Panc1 (cell line): ENCODE data around the gene ARL5C. TPM values are rescaled to one million over a fixed set of nuclear protein-coding genes. Genes with fewer than 3 reads are reported as not detected.

Experiments
- ATAC-seq: fragments of 200-7000 bp; cut with Tn5 transposase; 2 replicates; pipeline ENCODE4 v1.9.1; 2020; ENCODE audit warnings: mild to moderate bottlenecking, moderate library complexity
- BruUV-seq: library from RNA; stranded (reverse); fragments of 400-500 nt; replicated peaks from 2 replicates; lab custom pipeline; 2021; lab: Mats Ljungman, UMichigan
- CTCF ChIA-PET: fragments of 300-600 bp; sonication (Branson Sonifier 250); formaldehyde crosslinking; loops from one replicate; lab custom pipeline; 2022; ENCODE audit warnings: antibody characterized with exemption; lab: Charles Lee
- POLR2A ChIA-PET: fragments of 300-600 bp; sonication (Branson Sonifier 250); formaldehyde crosslinking; loops from one replicate; lab custom pipeline; 2022; ENCODE audit warnings: antibody characterized with exemption; lab: Charles Lee
- DNase-seq: peaks from one replicate; pipeline ENCODE4 v3.0.0-alpha.2; 2010; ENCODE audit warnings: low read depth, low spot score
- H3K27ac ChIP-seq: 2 replicates; pipeline ENCODE4 v1.5.1; 2011; ENCODE audit warnings: mild to moderate bottlenecking, low read length, inconsistent platforms
- H3K27me3 ChIP-seq: fragments of 200-500 bp; sonication (Bioruptor generic); 2 replicates; pipeline ENCODE4 v1.6.0; 2014; ENCODE audit warnings: low read length, inconsistent platforms; ENCODE audit not compliant: control insufficient read depth, insufficient read depth
- H3K36me3 ChIP-seq: fragments of 200-500 bp; sonication (Bioruptor generic); 2 replicates; pipeline ENCODE4 v1.5.1; 2014; ENCODE audit warnings: inconsistent platforms, mild to moderate bottlenecking, low read length, moderate library complexity; ENCODE audit not compliant: control insufficient read depth, insufficient read depth
- H3K4me1 ChIP-seq: 2 replicates; pipeline ENCODE4 v1.5.1; 2011; ENCODE audit warnings: inconsistent platforms, mild to moderate bottlenecking, low read length, moderate library complexity; ENCODE audit not compliant: control insufficient read depth, insufficient read depth
- H3K4me3 ChIP-seq, 2 experiments: 2 replicates each; pipeline ENCODE4 v1.5.1; 2011 to 2012; ENCODE audit warnings: low read depth in 2 of 2, low read length in 2 of 2, mild to moderate bottlenecking in 2 of 2, inconsistent platforms in 1 of 2, moderate library complexity in 1 of 2
- H3K9me3 ChIP-seq: fragments of 200-500 bp; sonication (Bioruptor generic); 2 replicates; pipeline ENCODE4 v1.5.1; 2014; ENCODE audit warnings: low read depth, mild to moderate bottlenecking, inconsistent platforms, low read length, moderate library complexity; ENCODE audit not compliant: control insufficient read depth, insufficient read depth
- POLR2AphosphoS5 ChIP-seq: IDR thresholded peaks from 2 replicates; pipeline ENCODE4 v1.6.1; 2012; ENCODE audit warnings: mild to moderate bottlenecking, low read depth, low read length, moderate library complexity
- SIN3A ChIP-seq: IDR thresholded peaks from 2 replicates; pipeline ENCODE4 v1.6.1; 2012; ENCODE audit warnings: low read depth, mild to moderate bottlenecking, low read length, moderate library complexity, borderline replicate concordance; ENCODE audit not compliant: insufficient read depth
- TCF7L2 ChIP-seq: IDR thresholded peaks from 2 replicates; pipeline ENCODE4 v1.6.1; 2011; ENCODE audit warnings: mild to moderate bottlenecking, low read depth, low read length, inconsistent platforms
- in situ Hi-C: cut with HindIII; loops from 2 replicates; pipeline ENCODE4 v1.10.0; 2016; ENCODE audit warnings: low sequenced_read_pairs, low pct_unique_long_range_greater_than_20kb
- intact Hi-C: fragments of 100-400 bp; cut with micrococcal nuclease; formaldehyde crosslinking; loops from one replicate; pipeline ENCODE4 v1.10.0; 2022; ENCODE audit not compliant: unreplicated experiment
- total RNA-seq: library from RNA; stranded (reverse); gene quantifications from one replicate; pipeline ENCODE4 v1.2.1, GENCODE V29; 2021; ENCODE audit not compliant: unreplicated experiment
- TF ChIP-seq, protein P1 (sequence below): fragments of 450-650 bp; IDR thresholded peaks from 2 replicates; pipeline ENCODE4 v1.5.1; 2017; ENCODE audit warnings: mild to moderate bottlenecking
- TF ChIP-seq, protein P2 (sequence below), 2 experiments: IDR thresholded peaks; 2 replicates each; pipeline ENCODE4 v1.6.1; 2011 to 2012; ENCODE audit warnings: low read depth in 2 of 2, control low read depth in 1 of 2, low read length in 1 of 2, mild to moderate bottlenecking in 1 of 2, moderate library complexity in 1 of 2; ENCODE audit not compliant: insufficient read depth in 1 of 2

The ARL5C gene
- total RNA-seq, 1 experiment from 2014 or later: not detected

DNA sequence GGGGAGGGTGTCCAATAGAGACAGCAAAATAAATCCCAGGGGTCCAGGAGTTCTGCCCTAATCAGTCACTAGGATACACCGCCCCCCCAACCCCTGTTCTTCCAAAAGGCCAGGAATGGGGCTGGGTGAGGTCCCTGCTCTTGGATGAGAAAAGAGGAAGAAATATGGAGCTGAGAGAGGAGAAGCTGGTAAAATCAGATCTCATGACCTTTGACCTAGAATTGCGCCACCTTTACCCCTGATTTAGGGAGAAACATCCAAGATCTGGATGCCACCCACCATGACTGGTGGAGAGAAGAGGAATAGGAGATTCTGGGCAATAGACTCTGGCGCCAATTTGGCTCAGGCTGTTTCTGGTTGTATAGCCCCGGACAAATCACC is 32.2 kb upstream of the ARL5C start:
- POLR2A ChIA-PET: no interaction called here
- H3K4me1 ChIP-seq: peaks cover 28% of the 10 kb centered on the region
- CTCF ChIA-PET: no interaction called here

DNA sequence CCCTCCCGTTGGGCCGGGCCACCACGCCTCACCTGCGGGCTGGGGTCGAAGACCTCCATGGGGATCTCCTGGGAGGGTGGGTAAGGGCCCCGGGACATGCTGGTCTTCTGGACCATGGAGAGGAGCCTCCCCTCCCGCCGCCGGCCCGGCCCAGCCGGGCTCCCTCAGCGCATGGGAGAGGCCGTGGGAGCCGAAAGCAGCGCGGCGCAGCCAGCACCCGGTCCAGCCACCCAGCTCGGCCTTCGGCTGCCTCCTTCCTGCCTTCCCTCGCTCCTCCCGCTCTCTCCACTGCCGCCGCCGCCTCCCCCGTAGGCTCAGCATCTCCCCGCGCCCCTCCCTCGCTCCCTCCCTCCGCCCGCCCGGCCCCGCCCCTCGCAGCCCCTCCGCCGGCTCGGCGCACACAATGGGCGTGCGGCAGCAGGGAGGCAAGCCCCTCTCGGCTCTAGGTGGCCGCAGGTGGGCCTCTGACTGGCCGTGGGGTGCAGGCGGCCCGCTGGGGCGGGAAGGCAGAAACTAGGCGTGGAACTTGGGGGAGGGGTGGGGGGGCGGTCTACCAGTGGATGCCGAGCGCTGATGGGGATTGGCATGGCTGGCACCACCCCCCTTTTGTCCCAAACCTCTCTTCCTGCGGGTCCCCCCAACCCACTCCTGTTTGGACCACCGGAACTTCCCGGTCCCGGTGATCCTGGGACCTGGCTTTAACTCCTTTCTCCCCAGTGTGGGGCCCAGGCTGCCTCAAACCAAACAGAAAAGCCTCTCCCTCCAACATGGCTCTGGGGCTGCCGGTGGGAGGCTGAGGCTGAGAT is 31.6 kb upstream of the ARL5C start, which contains the start of gene CACNB1:
Gene CACNB1, minus strand, starts transcription at position 290 of the 806 bp plus-strand sequence. Its CDS starts 174 bp downstream, at position 116.
- Histone ChIP-seq H3K27me3 (no peaks in the 10 kb centered on the region), H3K4me1 (peaks cover 28% of the 10 kb centered on the region), H3K27ac (peak within 1 kb of the TSS; percentile 79), H3K9me3 (no peaks in the 10 kb centered on the region), H3K36me3 (peaks cover 11% of the 10 kb centered on the region; the same call in 1 of the 2 replicates), H3K4me3 (peak within 1 kb of the TSS; percentile 68 to 69)
- ChIA-PET CTCF (no interaction called here), POLR2A (no interaction called here)
- intact Hi-C loops (no loop called here), in situ Hi-C loops (no loop called here)
- peak; percentile 82 for ATAC-seq
- no peak for TF ChIP-seq TCF7L2
- TF ChIP-seq SIN3A: no peak
- TF ChIP-seq, protein P1, sequence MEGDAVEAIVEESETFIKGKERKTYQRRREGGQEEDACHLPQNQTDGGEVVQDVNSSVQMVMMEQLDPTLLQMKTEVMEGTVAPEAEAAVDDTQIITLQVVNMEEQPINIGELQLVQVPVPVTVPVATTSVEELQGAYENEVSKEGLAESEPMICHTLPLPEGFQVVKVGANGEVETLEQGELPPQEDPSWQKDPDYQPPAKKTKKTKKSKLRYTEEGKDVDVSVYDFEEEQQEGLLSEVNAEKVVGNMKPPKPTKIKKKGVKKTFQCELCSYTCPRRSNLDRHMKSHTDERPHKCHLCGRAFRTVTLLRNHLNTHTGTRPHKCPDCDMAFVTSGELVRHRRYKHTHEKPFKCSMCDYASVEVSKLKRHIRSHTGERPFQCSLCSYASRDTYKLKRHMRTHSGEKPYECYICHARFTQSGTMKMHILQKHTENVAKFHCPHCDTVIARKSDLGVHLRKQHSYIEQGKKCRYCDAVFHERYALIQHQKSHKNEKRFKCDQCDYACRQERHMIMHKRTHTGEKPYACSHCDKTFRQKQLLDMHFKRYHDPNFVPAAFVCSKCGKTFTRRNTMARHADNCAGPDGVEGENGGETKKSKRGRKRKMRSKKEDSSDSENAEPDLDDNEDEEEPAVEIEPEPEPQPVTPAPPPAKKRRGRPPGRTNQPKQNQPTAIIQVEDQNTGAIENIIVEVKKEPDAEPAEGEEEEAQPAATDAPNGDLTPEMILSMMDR: no peak
- TF ChIP-seq, protein P2, sequence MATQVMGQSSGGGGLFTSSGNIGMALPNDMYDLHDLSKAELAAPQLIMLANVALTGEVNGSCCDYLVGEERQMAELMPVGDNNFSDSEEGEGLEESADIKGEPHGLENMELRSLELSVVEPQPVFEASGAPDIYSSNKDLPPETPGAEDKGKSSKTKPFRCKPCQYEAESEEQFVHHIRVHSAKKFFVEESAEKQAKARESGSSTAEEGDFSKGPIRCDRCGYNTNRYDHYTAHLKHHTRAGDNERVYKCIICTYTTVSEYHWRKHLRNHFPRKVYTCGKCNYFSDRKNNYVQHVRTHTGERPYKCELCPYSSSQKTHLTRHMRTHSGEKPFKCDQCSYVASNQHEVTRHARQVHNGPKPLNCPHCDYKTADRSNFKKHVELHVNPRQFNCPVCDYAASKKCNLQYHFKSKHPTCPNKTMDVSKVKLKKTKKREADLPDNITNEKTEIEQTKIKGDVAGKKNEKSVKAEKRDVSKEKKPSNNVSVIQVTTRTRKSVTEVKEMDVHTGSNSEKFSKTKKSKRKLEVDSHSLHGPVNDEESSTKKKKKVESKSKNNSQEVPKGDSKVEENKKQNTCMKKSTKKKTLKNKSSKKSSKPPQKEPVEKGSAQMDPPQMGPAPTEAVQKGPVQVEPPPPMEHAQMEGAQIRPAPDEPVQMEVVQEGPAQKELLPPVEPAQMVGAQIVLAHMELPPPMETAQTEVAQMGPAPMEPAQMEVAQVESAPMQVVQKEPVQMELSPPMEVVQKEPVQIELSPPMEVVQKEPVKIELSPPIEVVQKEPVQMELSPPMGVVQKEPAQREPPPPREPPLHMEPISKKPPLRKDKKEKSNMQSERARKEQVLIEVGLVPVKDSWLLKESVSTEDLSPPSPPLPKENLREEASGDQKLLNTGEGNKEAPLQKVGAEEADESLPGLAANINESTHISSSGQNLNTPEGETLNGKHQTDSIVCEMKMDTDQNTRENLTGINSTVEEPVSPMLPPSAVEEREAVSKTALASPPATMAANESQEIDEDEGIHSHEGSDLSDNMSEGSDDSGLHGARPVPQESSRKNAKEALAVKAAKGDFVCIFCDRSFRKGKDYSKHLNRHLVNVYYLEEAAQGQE (IDR thresholded peaks at IDR 0.05; ENCODE audit: insufficient read depth in 1 of 2, low read depth in 2 of 2, low read length in 1 of 2): no peak
- no peak for TF ChIP-seq POLR2AphosphoS5
- DNase-seq: no peak
- BruUV-seq: no TSS peak

More for the DNA sequence above, 32.2 kb upstream of the ARL5C start:
- Histone ChIP-seq H3K4me3 (peak overlapping the region; percentile 68 to 69), H3K27ac (peak overlapping the region; percentile 79), H3K27me3 (no peaks in the 10 kb centered on the region), H3K36me3 (peaks cover 15% of the 10 kb centered on the region; the same call in 1 of the 2 replicates), H3K9me3 (no peaks in the 10 kb centered on the region)
- intact Hi-C loops (no loop called here), in situ Hi-C loops (no loop called here)
- ATAC-seq: no peak
- no TSS peak for BruUV-seq
- TF ChIP-seq TCF7L2 (no peak), POLR2AphosphoS5 (no peak)
- DNase-seq: no peak

DNA sequence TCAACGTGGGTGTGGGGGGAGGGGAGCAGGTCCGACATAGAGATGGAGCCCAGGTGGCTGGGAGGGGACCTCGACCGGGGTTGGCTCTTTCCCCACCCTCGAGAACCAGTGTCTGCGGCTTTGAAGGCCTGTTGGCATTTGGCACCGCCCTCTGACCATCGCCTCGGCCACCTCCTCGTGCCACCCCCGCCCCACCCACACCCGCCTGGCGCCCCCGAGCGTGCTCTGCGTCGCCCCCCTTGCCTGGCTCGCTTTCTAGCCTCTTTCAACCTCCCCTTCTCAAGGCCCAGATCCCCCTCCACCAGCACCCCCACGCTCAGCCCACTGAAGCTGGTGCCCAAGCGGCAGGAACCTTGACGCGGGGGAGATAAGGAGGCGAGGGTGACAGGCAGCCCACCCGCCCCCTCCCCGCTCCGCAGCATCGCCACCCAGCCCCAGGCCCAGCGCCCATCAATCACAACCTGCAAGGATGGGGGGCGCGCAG is 30.9 kb upstream of the ARL5C start:
- H3K4me3 ChIP-seq: peak overlapping the region; percentile 68 to 69
- peaks cover 6% of the 10 kb centered on the region; the same call in 1 of the 2 replicates for H3K36me3 ChIP-seq
- peaks cover 27% of the 10 kb centered on the region for H3K4me1 ChIP-seq
- no peaks in the 10 kb centered on the region for H3K9me3 ChIP-seq
- POLR2A ChIA-PET: no interaction called here
- CTCF ChIA-PET: no interaction called here
- H3K27me3 ChIP-seq: no peaks in the 10 kb centered on the region
- no TSS peak for BruUV-seq
- TF ChIP-seq POLR2AphosphoS5: no peak
- TF ChIP-seq, protein P1: no peak
- TF ChIP-seq, protein P2 (IDR thresholded peaks at IDR 0.05; ENCODE audit: insufficient read depth in 1 of 2, low read depth in 2 of 2, low read length in 1 of 2): no peak
- TF ChIP-seq SIN3A: no peak
- TF ChIP-seq TCF7L2: no peak
- in situ Hi-C loops (no loop called here), intact Hi-C loops (no loop called here)
- peak; percentile 35 for ATAC-seq
- H3K27ac ChIP-seq: peak overlapping the region; percentile 51; the same call in 1 of the 2 replicates
- no peak for DNase-seq
